DND-41 (cell line): ENCODE results near the gene DNAH17.

ENCODE experiments used
- ATAC-seq: fragments of 200-7000 bp; cut with Tn5 transposase; 3 replicates; pipeline ENCODE4 v1.9.1; 2021; ENCODE audit warnings: low read depth; ENCODE audit not compliant: insufficient read depth
- DNase-seq: peaks from one replicate; pipeline ENCODE4 v3.0.0-alpha.2; 2020
- H2AFZ ChIP-seq: 2 replicates; pipeline ENCODE4 v1.6.0; 2012; ENCODE audit warnings: low read depth, low read length
- H3K27ac ChIP-seq: 2 replicates; pipeline ENCODE4 v1.5.1; 2012; ENCODE audit warnings: low read length, inconsistent platforms
- H3K27me3 ChIP-seq: fragments of 200-600 bp; sonication (generic); 2 replicates; pipeline ENCODE4 v1.6.0; 2012; ENCODE audit warnings: low read length, mild to moderate bottlenecking, inconsistent platforms; ENCODE audit not compliant: insufficient read depth, poor library complexity
- H3K36me3 ChIP-seq: 2 replicates; pipeline ENCODE4 v1.5.1; 2012; ENCODE audit warnings: low read length, inconsistent platforms; ENCODE audit not compliant: insufficient read depth
- H3K4me1 ChIP-seq: 2 replicates; pipeline ENCODE4 v1.5.1; 2012; ENCODE audit warnings: mild to moderate bottlenecking, low read length; ENCODE audit not compliant: insufficient read depth
- H3K4me2 ChIP-seq: 2 replicates; pipeline ENCODE4 v1.6.0; 2012; ENCODE audit warnings: mild to moderate bottlenecking, moderate library complexity, low read length, inconsistent platforms; ENCODE audit not compliant: insufficient read depth
- H3K4me3 ChIP-seq, 2 experiments: fragments of 200-600 bp in 1 of 2; shearing (Covaris generic) in 1 of 2; 2 replicates each; pipeline ENCODE4 v1.5.1; 2012 to 2016; ENCODE audit warnings: inconsistent platforms in 2 of 2, low read length in 2 of 2, mild to moderate bottlenecking in 2 of 2, low read depth in 1 of 2, moderate library complexity in 1 of 2
- H3K79me2 ChIP-seq: 2 replicates; pipeline ENCODE4 v1.6.0; 2012; ENCODE audit warnings: low read length, inconsistent platforms; ENCODE audit not compliant: insufficient read depth
- H3K9ac ChIP-seq: 2 replicates; pipeline ENCODE4 v1.6.0; 2012; ENCODE audit warnings: low read depth, mild to moderate bottlenecking, inconsistent platforms, low read length, moderate library complexity
- H3K9me3 ChIP-seq: 2 replicates; pipeline ENCODE4 v1.5.1; 2012; ENCODE audit warnings: low read length, moderate library complexity, mild to moderate bottlenecking, inconsistent platforms; ENCODE audit not compliant: insufficient read depth, severe bottlenecking
- H4K20me1 ChIP-seq: 2 replicates; pipeline ENCODE4 v1.6.0; 2012; ENCODE audit warnings: low read length; ENCODE audit not compliant: insufficient read depth
- EZH2 ChIP-seq: IDR thresholded peaks from 3 replicates; pipeline ENCODE4 v1.6.1; 2012; ENCODE audit warnings: borderline replicate concordance, low read depth, mild to moderate bottlenecking, moderate library complexity, low read length, inconsistent platforms; ENCODE audit not compliant: severe bottlenecking
- TF ChIP-seq, protein P1 (sequence below): IDR thresholded peaks from 2 replicates; pipeline ENCODE4 v1.5.1; 2012; ENCODE audit warnings: borderline replicate concordance, low read length, moderate library complexity, mild to moderate bottlenecking; ENCODE audit not compliant: poor library complexity, severe bottlenecking; ENCODE audit errors: extremely low read depth

Gene DNAH17

DNA sequence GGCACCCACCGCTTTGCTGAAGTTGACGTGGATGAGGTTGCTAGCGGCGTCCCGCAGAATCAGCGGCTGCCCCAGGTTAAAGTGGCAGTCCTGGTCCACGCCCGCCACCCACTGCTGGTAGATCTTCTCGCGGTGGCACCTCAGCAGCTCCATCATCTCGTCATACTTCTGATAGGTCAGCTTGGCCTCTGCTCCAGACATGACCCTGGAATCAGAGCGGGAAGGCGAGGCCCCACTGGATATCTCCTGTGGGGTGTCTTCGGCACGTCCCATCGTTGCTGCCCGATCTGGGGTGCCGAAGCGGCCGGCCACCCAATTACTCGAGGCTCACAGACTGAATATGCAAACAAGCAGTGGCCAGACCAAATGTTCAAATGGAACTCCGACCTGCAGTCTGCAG is 16.5 kb downstream of the DNAH17 start:
- H4K20me1 ChIP-seq = no peaks in the 10 kb centered on the region
- no peak overlapping the region for H3K4me2 ChIP-seq
- no peak for TF ChIP-seq EZH2
- TF ChIP-seq, protein P1, sequence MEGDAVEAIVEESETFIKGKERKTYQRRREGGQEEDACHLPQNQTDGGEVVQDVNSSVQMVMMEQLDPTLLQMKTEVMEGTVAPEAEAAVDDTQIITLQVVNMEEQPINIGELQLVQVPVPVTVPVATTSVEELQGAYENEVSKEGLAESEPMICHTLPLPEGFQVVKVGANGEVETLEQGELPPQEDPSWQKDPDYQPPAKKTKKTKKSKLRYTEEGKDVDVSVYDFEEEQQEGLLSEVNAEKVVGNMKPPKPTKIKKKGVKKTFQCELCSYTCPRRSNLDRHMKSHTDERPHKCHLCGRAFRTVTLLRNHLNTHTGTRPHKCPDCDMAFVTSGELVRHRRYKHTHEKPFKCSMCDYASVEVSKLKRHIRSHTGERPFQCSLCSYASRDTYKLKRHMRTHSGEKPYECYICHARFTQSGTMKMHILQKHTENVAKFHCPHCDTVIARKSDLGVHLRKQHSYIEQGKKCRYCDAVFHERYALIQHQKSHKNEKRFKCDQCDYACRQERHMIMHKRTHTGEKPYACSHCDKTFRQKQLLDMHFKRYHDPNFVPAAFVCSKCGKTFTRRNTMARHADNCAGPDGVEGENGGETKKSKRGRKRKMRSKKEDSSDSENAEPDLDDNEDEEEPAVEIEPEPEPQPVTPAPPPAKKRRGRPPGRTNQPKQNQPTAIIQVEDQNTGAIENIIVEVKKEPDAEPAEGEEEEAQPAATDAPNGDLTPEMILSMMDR = no peak
- DNase-seq = no peak
- H3K4me3 ChIP-seq = no peak overlapping the region
- H3K4me1 ChIP-seq = no peaks in the 10 kb centered on the region
- ATAC-seq = no peak
- no peaks in the 10 kb centered on the region for H3K79me2 ChIP-seq
- H2AFZ ChIP-seq = no peak overlapping the region
- H3K9ac ChIP-seq = no peak overlapping the region
- no peak overlapping the region for H3K27ac ChIP-seq
- no peaks in the 10 kb centered on the region for H3K9me3 ChIP-seq
- H3K27me3 ChIP-seq = no peaks in the 10 kb centered on the region
- no peaks in the 10 kb centered on the region for H3K36me3 ChIP-seq

DNA sequence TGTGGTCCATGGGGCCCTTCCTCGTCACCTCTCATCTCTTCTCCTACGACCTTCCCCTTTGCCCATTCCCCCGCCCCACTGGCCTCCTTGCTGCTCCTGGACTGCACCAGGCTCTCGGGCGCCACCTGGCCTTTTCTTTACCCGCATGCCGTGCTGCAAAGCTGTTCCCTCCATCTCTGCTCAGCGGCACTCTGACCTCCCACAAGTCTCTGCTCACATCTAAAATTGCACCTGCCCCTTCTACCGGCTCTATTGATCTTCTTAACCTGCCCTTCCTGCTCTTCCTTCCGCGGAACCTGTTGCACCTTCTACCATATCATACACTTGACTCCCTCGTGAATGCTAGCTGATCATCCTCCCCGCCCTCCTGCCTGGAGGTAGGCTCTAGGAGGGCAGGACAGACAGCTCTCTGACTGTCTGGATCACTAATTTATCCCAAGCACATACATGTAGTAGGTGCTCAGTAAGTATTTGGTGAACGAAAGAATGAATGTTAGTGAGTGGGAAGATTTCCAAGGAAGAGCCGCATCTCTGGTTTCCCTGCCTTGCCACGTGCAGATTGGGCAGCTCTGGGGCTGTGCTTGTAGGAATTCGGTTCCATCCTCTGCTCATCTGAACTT is 17.3 kb downstream of the DNAH17 start:
- H3K79me2 ChIP-seq = no peaks in the 10 kb centered on the region
- no peaks in the 10 kb centered on the region for H4K20me1 ChIP-seq
- TF ChIP-seq, protein P1 = no peak
- TF ChIP-seq EZH2 = no peak
- no peak overlapping the region for H2AFZ ChIP-seq
- no peak for ATAC-seq
- no peak overlapping the region for H3K4me3 ChIP-seq
- no peaks in the 10 kb centered on the region for H3K36me3 ChIP-seq
- DNase-seq = no peak
- H3K9me3 ChIP-seq = no peaks in the 10 kb centered on the region
- H3K4me1 ChIP-seq = no peaks in the 10 kb centered on the region
- H3K4me2 ChIP-seq = no peak overlapping the region
- no peak overlapping the region for H3K27ac ChIP-seq
- H3K9ac ChIP-seq = no peak overlapping the region
- H3K27me3 ChIP-seq = no peaks in the 10 kb centered on the region

DNA sequence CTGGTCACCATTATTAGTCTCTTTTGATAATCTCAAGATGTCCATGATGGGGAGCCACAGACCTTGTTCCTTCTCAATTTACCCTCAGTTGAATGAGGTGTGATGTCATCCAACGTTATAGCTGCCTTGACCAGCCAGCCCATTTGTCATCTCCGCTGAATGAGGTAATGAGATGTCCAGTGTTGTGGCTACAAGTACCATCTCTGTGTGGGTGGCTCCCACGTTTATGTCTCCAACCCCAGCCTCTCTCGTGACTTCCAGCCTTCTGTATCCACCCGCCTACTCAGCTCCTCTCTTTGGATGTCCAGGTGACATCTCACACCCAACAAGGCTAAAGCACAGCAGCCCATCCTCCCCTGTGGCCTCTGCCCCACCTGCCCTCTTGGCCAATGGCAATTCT is 18.2 kb downstream of the DNAH17 start:
- Histone ChIP-seq H3K27ac (no peak overlapping the region), H3K9ac (no peak overlapping the region), H3K27me3 (no peaks in the 10 kb centered on the region), H3K4me3 (no peak overlapping the region), H3K9me3 (no peaks in the 10 kb centered on the region), H3K4me1 (no peaks in the 10 kb centered on the region), H2AFZ (no peak overlapping the region), H3K4me2 (no peak overlapping the region), H4K20me1 (no peaks in the 10 kb centered on the region), H3K79me2 (no peaks in the 10 kb centered on the region), H3K36me3 (no peaks in the 10 kb centered on the region)
- TF ChIP-seq EZH2 = no peak
- TF ChIP-seq, protein P1 = no peak
- no peak for DNase-seq
- no peak for ATAC-seq
